GM12872 (cell line): Measurements from ENCODE around the gene GPR12.

Source experiments
- CTCF ChIP-seq: IDR thresholded peaks from 3 replicates; pipeline ENCODE4 v1.5.1; 2011; ENCODE audit warnings: low read depth, mild to moderate bottlenecking, low read length, moderate library complexity; ENCODE audit not compliant: insufficient read depth

The GPR12 gene

GRCh38 chr13:26759249-26759906 lies 1.2 kb downstream of the GPR12 start:
- no peak for TF ChIP-seq CTCF

- TF ChIP-seq CTCF, result no peak
Measured at GRCh38 chr13:26758496-26759157, 2.0 kb downstream of the GPR12 start.

- TF ChIP-seq CTCF, result no peak
Measured at GRCh38 chr13:26756961-26757360, 3.6 kb downstream of the GPR12 start.

- no peak for TF ChIP-seq CTCF
Measured at GRCh38 chr13:26752671-26753070, 7.9 kb downstream of the GPR12 start.

- TF ChIP-seq CTCF, result no peak
Measured at GRCh38 chr13:26749905-26750304, 10.7 kb downstream of the GPR12 start.

- no peak for TF ChIP-seq CTCF
Measured at GRCh38 chr13:26749285-26749684, 11.3 kb downstream of the GPR12 start.

- no peak for TF ChIP-seq CTCF
Measured at GRCh38 chr13:26747706-26748105, 12.9 kb downstream of the GPR12 start.
